HEK293T (cell line): Measurements from ENCODE around the gene MAP3K9.

Source experiments
- ELF4 ChIP-seq: fragments of 450-650 bp; IDR thresholded peaks from 2 replicates; pipeline ENCODE4 v1.6.1; 2017; ENCODE audit warnings: antibody characterized with exemption
- FOXA1 ChIP-seq: fragments of 450-650 bp; IDR thresholded peaks from 2 replicates; pipeline ENCODE4 v1.6.1; 2016; ENCODE audit warnings: mild to moderate bottlenecking
- NFRKB ChIP-seq: fragments of 450-650 bp; IDR thresholded peaks from 2 replicates; pipeline ENCODE4 v1.6.1; 2016; ENCODE audit warnings: mild to moderate bottlenecking, moderate library complexity
- ZNF384 ChIP-seq: fragments of 450-650 bp; IDR thresholded peaks from 2 replicates; pipeline ENCODE4 v1.6.1; 2016

GRCh38 chr14:70791971-70792370, 17.3 kb downstream of the MAP3K9 start:
- TF ChIP-seq ELF4, result no peak
- TF ChIP-seq FOXA1, result no peak
- no peak for TF ChIP-seq NFRKB
- TF ChIP-seq ZNF384, result no peak
